ENCODE measurements around the gene SMIM1.

- TF ChIP-seq EZH2phosphoT487 (IDR thresholded peaks at IDR 0.05; ENCODE audit: borderline replicate concordance) (no peak), CTCF (conservative IDR thresholded peaks at IDR 0.05; ENCODE audit: low read length) (no peak)
Observed at GRCh38 chr1:3733094-3733882, 39.3 kb upstream of the SMIM1 start.

All from Loucy (cell line).